Left renal cortex interstitium (tissue), 4 donors: ENCODE measurements around the gene ELMO1. TPM values are rescaled to one million over a fixed set of nuclear protein-coding genes. Genes with fewer than 3 reads are reported as not detected.

Experiments used
- DNase-seq, 4 donors: peaks; one replicate each; pipeline ENCODE4 v3.0.0-alpha.2; 2013; ENCODE audit warnings: low read depth in 4 of 4, low spot score in 2 of 4, missing footprints in 1 of 4
- polyA plus RNA-seq, 4 donors: library from polyadenylated mRNA; unstranded; fragments of 120-200 nt; gene quantifications; one replicate each; pipeline ENCODE4 v1.2.1, GENCODE V29; 2013; ENCODE audit not compliant: insufficient read length in 4 of 4

Gene ELMO1
- polyA plus RNA-seq, 4 donors: 8.1 to 12.2 (median 9.6) TPM

DNA sequence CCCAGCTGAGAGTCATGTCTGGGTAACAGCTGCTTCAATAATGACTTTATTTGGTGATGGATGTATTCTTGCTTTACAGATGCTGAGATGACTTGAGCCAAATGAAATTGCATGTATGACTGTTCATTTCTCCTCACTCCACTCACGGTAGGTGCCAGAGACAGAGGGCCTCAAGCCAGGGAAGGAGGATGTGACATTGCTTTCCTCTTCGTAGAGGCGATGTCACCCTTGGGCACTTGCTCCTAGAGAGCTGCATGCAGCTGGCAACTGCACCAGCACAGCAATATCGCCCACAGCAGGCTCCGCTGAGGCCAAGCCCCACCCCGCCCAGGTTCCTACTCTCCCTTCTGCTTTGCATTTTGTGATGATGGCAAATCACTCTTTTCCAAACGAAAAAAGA, 607.8 kb downstream of the ELMO1 start:
- no peak for DNase-seq

DNA sequence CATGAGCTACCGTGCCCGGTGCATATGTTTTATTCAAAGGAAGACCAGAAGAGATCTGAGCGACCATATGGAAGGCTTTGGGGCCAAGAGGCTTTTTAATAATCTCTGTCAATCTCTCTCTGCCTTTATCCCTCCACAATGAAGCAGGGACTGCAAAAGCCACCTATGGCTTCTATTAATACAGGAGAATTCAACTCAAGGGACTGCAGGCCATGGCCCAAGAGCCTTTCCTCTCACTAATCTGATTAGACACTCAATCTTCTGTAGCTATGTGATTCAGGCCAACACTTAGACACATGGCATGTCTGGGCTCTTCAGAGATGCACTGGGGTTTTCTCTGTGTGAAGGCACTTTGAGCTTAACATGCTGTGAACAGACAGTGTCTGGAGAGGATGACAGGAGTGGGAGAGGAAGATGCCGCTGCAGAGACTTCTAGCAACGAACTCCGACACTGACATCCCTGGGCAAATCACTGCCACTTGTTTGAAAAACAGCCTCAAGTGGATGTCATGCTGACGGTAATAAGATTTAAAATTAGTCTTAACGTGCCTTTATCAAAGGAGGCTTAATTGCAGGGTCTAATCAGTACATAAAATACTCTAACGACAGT, 609.9 kb downstream of the ELMO1 start:
- no peak for DNase-seq

DNA sequence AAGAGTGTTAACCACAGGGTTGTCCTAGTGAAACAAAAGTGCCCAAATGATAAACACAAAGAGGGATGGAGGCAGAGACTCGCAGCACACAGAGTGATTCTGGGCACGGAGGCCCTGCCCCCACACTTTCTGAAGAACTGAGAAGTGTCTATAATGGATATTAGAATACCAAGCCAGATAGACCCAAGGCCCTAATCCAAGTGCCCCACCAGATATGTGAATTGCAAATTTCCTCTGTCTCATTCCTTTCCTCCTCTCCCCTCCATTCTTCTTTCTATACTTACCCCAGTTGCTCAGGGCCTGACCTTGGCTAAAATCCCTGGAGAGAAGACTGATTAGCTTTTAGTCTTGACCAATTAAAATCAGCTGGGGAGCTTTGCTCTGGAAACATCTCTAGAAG, 617.6 kb downstream of the ELMO1 start:
- no peak for DNase-seq

DNA sequence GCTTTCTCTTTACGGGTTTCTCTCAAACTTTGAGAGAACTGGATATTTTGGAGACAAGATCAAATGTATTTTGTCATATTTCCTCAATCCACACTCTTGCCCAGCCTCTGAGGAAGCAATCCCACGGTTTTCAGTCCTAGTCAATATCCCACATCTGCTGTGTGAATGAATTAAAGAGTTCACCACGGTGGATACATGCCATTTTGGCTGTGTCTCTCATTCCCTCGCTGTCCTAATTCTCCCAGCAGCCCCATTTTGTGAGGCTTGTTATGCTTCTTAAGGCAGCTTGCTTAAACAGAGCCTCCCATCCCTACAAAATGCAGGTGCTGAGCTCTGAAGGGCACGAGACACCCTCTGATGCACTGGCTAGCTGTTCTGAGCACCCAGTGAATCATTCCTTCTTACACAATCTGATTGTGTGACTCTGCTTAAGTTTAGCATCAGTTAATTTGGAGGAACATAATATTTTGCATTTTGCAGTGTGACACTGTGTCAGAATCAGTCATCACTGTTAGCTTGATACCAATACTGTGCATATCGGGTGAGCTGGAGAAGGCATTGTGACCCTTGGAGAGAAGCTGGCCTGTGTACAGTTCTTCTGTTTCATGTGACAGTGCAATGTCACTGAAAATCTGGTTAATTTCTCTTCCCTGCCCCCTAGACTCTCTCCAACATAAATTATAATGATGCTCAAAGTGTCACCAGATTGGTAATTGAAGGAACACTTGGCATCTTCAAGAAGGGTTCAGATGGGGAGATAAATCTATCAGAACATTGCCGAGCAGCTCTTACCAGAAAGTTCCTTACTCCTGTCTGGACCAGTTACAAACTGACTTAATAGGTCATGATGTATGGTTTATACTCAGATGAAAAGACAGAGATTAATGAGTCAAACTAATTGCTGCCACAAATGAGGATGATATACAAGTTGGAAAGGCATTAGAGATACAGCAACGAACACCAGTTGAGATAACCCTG, 620.6 kb downstream of the ELMO1 start:
- DNase-seq: no peak

DNA sequence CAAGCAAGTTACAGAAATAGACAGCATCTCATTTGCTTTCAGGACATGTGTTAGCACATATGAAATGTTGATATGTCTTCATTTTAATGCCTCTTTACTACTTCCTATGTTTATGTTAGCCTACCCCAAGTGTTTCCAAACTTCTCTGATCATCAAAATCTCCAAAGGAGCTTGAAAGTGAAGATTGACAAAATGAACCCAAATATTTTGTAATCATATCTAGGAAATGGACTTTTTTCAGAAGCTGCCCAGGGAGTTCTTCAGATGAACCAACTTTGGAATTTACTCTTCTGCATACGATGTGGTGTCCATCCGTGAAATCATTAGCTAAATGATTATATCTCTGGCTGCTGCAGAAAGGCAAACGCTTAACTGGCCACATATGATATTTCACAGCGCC, 623.2 kb downstream of the ELMO1 start:
- DNase-seq: no peak

DNA sequence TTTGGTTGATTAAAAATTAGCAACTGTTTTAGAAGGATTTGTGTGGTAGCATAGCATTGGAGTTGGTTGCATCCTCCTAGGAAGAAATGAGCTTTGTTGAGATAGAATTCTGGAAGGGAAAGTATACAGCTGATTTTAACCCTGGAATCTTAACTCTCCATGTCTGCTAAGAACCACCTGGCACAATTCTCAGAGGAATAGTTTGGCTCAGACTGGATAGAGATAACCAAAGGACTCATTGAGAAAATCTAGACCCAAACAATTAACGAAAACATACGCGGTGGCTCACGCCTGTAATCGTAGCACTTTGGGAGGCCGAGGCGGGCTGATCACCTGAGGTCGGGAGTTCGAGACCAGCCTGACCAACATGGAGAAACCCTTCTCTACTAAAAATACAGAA, 625.3 kb downstream of the ELMO1 start:
- no peak for DNase-seq

DNA sequence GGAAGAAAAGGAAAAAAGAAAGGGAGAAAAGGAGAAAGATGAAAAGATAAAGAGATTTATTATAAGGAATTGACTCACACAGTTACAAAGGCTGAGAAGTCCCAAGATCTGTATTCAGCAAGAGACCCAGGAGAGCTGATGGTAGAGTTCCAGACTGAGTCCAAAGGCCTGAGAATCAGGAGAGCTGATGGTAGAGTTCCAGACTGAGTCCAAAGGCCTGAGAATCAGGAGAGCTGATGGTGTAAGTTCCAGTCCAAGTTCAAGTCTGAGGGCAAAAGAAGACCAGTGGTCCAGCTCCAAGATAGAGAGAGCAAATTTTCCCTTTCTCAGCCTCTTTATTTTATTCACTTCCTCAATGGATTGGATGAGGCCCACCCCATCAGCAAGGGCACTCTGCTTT, 627.0 kb downstream of the ELMO1 start:
- no peak for DNase-seq

DNA sequence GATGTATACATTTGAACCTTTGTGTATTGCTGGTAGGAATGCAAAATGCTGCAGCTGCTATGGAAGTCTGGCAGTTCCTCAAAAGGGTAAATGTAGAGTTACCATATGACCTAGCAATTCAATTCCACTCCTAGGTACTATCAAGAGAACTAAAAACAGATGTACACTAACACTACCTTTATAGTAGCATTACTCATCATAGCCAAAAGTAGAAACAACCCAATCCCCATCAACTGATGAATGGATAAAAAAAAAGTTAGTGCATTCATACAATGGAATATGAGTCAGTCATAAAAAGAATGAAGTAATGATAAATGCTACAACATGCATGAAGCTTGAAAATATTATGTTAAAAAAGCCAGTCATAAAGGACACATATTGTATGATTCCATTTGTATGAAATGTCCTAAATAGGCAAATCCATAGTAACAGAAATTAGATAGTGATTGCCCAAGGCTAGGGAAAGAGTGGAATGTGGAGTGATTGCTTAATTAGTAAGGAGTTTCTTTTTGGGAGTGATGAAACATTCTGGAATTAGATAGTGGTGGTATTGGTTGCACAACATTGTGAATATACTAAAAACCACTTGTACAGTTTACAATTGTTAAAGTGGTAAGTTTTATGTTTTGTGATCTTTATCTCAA, 628.0 kb downstream of the ELMO1 start:
- no peak for DNase-seq

DNA sequence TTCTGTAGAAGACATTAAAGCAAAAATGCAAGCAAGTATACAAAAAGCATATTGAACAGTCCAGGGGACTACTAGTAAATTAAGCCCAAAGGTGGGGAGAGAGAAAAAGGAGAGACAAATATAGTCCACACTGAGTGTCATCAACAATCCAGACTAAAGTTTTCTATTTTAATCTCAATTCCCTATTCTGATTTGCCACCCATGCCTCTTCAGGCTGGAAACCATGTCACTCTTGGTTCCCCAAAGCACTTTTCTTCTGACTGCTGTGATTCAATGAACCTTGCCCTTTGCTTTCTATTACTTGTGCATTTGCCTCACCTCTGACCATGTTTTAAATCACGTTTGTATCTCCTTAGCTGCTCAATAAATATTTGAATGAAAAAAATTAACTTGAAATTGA, 629.0 kb downstream of the ELMO1 start:
- no peak for DNase-seq

DNA sequence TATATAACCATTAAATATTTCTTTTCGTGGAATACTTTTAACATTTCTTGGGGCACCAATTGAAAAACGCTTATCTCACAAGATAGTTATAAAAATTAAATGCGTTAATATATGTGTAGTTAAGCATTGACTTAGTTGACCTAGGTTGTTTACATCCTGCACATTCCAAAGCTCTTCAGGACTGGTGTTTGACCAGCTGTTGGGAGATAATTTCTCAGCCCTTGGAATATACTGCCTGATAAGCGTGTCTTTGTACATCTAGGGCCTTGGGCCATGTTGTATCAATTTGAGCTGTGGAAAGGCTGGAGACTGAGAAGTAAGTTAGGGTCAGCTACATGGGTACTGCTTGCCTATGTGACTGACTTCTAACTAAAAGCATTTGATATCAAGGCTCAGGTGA, 634.4 kb downstream of the ELMO1 start:
- no peak for DNase-seq

DNA sequence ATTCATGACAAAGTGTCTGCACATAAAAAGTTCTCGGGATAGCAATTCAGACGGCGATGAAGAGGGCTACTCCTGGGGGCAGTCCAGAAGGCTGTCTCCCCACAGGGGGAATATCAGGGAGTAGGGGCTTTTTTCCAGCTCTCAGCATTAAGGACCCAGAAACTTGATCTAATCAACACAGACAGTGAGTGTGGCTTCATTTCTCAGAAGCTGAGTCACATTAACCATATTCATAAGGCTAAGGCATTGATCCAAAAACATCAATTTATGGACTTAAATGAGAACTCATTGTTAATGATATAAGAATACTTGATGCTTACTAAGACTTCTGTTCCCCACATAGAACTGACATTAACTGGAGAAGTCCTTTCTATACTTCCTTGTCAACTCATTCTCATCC, 636.9 kb downstream of the ELMO1 start:
- DNase-seq: no peak

DNA sequence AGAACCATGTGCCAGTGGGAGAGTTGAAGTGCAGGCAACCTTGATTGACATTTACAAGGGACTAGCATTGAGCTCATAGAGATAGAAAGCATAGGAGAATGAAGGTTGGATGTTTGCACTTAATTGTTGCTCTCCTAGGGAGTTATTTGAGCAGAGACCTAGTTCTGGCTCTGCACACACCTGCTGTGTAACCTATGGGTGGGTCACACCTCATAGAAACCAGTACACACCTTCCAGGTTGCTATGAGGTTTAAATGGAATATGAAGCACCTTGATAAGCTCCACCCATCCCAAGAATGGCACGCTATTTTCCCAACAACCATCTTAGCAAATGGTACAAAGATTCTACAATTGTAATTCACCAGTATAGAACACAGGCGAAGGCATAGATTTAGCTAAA, 638.2 kb downstream of the ELMO1 start:
- DNase-seq: no peak

DNA sequence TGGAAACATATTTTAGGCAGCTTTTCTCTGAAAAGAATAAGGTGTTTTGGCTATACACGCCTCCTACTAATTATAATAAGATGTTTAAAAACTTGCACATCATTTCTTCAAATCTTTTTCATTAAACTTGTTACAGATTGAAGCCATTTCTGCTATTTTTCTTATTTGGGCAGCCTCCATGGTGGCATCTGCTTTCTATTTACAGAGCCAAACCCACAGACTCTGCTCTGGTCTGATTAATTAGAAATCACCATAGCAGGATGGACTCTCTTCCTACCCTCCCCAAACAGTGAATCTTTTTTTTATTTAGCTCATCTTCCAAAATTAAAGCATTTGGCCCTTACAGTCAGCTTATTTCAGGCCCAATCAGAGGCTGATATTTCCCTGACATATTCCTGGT, 638.6 kb downstream of the ELMO1 start:
- DNase-seq: no peak

DNA sequence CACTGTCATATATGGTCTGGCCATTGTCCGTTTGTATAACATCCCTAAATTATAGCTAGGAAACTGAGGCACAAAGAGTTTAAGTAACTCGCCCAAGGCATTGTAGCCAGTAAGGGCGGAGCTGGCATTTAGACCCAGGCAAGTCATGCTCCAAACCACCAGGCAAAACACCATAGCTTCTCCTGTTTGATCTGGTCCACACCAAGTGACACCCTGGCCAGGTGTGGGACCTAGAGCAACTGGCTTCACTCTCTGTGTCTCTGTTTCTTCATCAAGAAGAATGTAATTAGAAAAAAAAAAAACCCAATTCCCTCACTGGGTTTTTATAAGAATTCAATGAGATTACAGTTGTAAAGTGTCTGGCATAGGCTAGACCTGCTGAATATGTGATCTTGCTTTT, 639.2 kb downstream of the ELMO1 start:
- DNase-seq: no peak

DNA sequence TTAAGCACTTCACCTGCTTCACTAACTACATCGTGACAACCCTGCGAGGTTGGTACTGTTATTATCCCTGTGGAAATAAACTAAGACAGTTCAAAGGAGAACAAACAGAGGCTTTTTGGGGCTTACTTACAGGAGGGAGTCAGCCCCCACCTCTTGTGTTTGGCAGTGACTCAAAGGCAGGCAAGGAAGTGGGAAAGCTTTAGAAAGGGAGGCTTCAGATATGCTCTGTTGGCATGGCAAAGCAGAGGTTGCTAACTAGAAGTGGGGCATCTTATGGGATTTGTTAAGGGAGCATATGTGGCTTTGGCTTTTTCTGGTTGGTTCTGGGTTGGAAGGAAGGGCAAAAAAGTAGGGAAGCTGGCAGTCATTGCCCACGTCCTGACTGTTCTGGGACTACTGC, 639.6 kb downstream of the ELMO1 start:
- no peak for DNase-seq

DNA sequence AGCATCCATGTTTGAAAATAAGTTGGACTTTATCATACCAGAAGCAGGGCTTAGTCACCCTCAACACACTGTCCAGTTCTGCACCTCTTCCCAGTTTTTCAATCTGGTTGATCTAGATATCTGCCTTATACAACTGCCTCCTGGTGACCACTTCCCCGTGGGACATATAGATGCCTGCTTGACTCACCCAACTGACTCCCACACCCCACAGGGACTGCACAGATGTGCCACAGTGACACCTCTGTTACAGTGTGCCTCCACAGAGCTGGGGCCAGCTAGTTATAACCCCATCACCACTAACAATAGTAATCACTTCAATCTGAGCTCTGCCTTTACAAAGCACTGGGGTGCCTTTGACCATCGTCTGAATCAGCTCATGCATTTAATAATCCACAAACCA, 641.8 kb downstream of the ELMO1 start:
- no peak for DNase-seq

Other genes with a start within 250 kb of the ELMO1 start
- gene GPR141, start 234.9 kb upstream of the ELMO1 start, polyA plus RNA-seq: under 1 TPM; 0.20 to 0.36 (median 0.28) TPM